ENCODE results near the gene GRID2.

GRCh38 chr4:92488496-92488895, 184.7 kb downstream of the GRID2 start:
- no peak for TF ChIP-seq CTCF (conservative IDR thresholded peaks at IDR 0.05; ENCODE audit: low read depth, low read length)
- no peak for TF ChIP-seq POLR2A (IDR thresholded peaks at IDR 0.05; ENCODE audit: low read depth, low read length)
